HG03064 (cell line): ENCODE results near the gene GATA1.
"Not testable (repeated sequence)": the region's sequence is repeated elsewhere in the genome, so short reads cannot be mapped to it uniquely, and the experiment has no call there.

Experiments used
- ATAC-seq: cut with Tn5 transposase; IDR thresholded peaks from one replicate; pipeline ENCODE4 v1.9.1; 2021; ENCODE audit warnings: low read depth; ENCODE audit not compliant: unreplicated experiment

GATA1 gene

GRCh38 chrX:48806081-48806480 lies 19.7 kb downstream of the GATA1 start:
- ATAC-seq = no peak

- no peak for ATAC-seq
Observed at GRCh38 chrX:48813644-48814043, 27.3 kb downstream of the GATA1 start.

GRCh38 chrX:48814722-48815121 lies 28.3 kb downstream of the GATA1 start:
- ATAC-seq = no peak

GRCh38 chrX:48815266-48815665 lies 28.9 kb downstream of the GATA1 start:
- no peak for ATAC-seq

- ATAC-seq = no peak
Observed at GRCh38 chrX:48816014-48816810, 29.8 kb downstream of the GATA1 start.

DNA sequence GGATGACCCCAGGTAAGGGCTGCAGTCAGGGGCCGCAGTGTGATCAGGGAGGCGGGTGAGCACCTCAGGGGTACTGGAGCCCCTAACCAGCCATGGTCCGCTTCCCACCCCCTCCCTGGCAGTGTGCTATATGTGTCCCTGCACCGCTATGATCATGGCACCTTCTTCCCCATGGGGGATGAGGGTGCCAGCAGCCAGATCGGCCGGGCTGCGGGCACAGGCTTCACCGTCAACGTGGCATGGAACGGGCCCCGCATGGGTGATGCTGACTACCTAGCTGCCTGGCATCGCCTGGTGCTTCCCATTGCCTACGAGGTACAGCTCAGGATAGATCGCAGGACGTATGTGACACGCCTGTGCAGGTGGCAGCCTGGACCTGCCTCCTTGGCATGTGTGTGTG lies 31.7 kb downstream of the GATA1 start:
- no peak for ATAC-seq

- no peak for ATAC-seq
Observed at GRCh38 chrX:48818866-48819265, 32.5 kb downstream of the GATA1 start.

- ATAC-seq = not testable (repeated sequence)
Observed at GRCh38 chrX:48819394-48819793, 33.0 kb downstream of the GATA1 start.

DNA sequence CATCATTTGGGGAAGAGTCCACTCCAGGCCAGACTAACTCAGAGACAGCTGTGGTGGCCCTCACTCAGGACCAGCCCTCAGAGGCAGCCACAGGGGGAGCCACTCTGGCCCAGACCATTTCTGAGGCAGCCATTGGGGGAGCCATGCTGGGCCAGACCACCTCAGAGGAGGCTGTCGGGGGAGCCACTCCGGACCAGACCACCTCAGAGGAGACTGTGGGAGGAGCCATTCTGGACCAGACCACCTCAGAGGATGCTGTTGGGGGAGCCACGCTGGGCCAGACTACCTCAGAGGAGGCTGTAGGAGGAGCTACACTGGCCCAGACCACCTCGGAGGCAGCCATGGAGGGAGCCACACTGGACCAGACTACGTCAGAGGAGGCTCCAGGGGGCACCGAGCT lies 36.7 kb downstream of the GATA1 start:
- no peak for ATAC-seq

DNA sequence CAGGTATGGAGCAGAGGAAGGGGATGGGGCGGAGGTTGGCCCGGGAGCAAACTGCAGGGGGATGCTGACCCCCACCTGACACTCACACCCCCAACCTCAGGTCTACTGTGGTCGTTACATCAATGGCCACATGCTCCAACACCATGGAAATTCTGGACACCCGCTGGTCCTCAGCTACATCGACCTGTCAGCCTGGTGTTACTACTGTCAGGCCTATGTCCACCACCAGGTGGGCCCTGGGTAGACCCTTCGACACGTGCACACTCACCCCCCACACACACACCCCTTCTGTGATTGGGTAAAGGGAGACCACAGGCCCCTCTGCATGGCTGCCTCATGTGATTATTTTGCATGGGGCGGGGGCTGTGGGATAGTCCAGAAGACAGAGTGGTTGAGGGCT lies 37.7 kb downstream of the GATA1 start:
- ATAC-seq = no peak

GRCh38 chrX:48826135-48826875 lies 39.9 kb downstream of the GATA1 start, which contains the start of gene ERAS:
Gene ERAS, plus strand, starts transcription at chrX:48826513. Its CDS starts 2,611 bp downstream, at chrX:48829124.
- ATAC-seq = no peak

GRCh38 chrX:48826876-48827653 lies 40.7 kb downstream of the GATA1 start:
- no peak for ATAC-seq

- ATAC-seq = no peak
Observed at GRCh38 chrX:48827654-48827968, 41.2 kb downstream of the GATA1 start.

DNA sequence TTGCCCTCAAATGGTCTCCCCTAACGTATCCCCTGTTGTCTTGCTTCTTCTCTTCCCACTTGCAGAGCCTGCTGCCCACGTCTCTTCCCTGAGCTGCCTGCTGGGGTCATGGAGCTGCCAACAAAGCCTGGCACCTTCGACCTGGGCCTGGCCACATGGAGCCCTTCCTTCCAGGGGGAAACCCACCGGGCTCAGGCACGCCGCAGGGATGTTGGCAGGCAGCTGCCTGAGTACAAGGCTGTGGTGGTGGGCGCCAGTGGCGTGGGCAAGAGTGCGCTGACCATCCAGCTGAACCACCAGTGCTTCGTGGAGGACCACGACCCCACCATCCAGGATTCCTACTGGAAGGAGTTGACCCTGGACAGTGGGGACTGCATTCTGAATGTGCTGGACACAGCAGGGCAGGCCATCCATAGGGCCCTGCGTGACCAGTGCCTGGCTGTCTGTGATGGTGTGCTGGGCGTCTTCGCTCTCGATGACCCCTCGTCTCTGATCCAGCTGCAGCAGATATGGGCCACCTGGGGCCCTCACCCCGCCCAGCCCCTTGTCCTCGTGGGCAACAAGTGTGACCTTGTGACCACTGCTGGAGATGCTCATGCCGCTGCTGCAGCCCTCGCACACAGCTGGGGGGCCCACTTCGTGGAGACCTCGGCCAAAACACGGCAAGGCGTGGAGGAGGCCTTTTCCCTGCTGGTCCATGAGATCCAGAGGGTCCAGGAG lies 42.8 kb downstream of the GATA1 start:
- no peak for ATAC-seq

DNA sequence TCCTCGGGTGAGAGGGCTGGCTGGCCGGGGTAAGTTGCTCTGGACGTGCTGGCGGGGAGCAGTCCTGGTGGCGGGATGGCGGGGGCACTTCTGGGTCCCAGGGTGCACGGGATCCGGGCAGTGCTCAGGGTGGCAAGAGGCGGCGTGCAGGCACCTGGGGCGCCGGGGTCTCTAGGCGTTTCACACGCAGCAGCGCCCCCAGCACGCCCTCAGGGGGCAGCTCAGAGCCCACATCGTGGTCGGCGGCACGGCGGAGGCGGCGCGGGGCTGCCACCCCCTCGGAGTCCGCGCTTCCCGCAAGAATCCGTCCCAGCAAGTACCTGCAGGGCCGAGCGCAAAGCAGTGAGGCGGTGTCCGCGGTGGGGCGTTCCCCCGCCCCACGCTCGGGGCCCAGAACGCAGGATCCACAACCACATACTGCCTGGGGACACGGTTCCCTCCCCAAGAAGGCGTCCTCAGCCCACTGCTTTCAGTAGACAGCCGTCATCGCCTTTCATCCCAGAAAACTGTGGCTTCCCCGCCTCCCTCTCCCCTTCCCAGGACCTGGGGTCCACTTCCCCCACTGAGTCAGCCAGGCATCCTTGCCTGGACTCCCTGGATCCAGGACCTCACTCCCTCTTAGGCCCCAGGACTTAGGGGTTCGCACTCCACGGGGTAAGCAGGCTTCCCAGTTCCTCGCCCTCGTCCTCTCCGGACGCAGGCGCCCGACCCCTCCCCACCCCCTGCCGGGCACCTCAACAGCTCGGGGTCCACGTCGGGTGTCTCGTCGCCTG lies 44.9 kb downstream of the GATA1 start:
- ATAC-seq = no peak

- no peak for ATAC-seq
Observed at GRCh38 chrX:48831909-48832291, 45.5 kb downstream of the GATA1 start.

- ATAC-seq = no peak
Observed at GRCh38 chrX:48833542-48834138, 47.2 kb downstream of the GATA1 start.

- no peak for ATAC-seq
Observed at GRCh38 chrX:48834383-48834709, 48.0 kb downstream of the GATA1 start.

DNA sequence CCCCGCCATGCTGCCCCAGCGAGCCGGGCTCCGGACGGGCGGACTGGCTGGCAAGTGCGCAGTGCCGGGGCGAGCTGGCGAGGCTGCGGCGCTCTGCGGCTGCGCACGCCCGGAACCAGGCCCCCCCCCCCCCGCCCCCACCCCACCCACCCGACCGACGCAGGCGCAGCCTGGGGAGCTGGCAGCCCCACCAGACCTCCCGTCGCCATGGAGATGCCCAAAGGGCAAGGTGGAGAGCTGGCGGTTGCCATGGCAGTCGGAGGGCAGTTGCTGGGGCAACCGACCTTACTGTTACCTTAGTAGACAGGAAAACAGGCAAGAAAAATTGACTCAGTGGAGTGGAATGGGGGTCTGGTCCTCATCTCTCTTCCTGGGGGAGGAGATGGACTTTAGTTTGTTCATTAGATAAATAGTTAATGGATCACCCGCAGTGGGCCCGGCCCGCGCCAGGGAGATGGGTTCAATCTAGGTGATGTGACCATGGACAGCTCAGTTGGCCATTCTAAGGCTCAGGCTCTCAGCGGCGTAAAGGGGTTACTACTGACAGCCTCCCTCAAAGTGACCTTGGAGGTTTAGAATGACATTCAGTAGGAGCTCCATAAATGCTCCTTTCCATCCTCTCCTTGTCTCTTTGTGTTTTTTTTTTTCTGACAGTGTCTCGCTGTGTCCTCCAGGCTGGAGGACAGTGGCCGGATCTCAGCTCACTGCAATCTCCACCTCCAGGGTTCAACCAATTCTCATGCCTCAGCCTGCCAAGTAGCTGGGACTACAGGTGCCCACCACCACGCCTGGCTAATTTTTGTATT lies 49.3 kb downstream of the GATA1 start, which contains the start of gene PCSK1N:
Gene PCSK1N (minus strand): TSS at position 87 of the 806 bp plus-strand sequence. CDS start 78 bp downstream, at position 9.
- ATAC-seq = no peak
